Fibroblast of skin of abdomen (primary cell): ENCODE results near the gene FAM186B.

Experiments
- DNase-seq: peaks from one replicate; pipeline ENCODE4 v3.0.0-alpha.2; 2013

The FAM186B gene

DNA sequence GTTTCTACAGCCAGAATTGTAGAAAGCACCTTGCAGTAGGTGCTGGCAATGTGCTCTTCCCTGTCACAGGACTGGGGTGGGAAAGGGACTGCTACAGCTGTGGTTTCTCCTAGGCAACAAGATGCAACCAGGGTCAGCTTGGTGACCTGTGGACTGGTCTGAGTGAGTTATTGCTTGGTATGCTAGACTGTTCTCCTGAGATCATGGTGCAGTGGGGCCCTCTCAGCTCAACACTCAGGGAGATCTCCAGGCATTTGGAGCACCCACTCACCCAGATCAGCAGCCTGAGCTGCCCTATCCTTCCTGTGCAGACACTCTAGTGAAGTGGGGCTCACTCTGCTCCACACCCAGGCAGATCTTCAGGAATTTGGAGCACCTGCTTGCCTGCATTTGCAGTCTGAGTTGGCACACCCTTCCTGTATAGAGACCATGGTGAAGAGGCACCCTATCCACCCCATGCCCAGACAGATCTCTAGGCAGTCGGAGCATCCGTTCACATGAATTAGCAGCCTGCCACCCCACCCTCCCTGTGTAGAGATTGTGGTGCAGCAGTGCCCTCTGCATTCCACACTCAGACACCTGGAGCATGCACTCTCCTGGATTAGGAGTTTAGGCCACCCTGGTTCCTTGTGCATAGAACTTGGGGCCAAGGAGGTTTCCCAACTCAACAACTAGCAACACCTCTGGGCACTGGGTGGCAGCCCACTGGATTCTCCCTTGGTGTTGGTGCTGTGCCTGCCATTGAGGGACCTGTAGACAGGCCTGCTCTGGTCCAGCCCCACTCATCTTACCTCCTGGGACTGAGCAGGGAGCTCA lies 3.8 kb upstream of the FAM186B start:
- no peak for DNase-seq

- no peak for DNase-seq
These were observed 583 bp downstream of the FAM186B start for GRCh38 chr12:49604856-49605255.

DNA sequence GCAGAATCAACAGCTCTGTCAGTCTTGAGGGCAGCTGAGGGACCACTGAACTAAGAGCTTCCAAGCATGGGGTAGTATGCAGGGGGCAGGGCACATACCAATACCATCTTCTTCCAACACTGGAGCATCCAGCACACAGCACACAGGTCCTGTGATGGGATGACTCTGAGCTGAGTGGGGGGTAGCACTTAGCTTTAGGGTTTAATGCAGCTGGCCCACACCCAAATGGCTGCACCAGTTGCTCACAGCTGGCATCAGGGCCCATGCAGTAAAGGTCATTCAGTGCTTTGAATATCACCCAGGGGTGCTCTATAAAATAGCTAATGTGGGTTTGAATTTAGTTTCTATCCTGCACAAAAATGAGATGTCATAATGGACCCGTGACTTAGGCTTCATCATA lies 1.7 kb downstream of the FAM186B start:
- DNase-seq, result no peak

GRCh38 chr12:49599961-49600360 lies 5.5 kb downstream of the FAM186B start:
- DNase-seq, result no peak

GRCh38 chr12:49598527-49598926 lies 6.9 kb downstream of the FAM186B start:
- DNase-seq, result no peak

GRCh38 chr12:49588721-49589516 lies 16.5 kb downstream of the FAM186B start:
- DNase-seq, result no peak

DNA sequence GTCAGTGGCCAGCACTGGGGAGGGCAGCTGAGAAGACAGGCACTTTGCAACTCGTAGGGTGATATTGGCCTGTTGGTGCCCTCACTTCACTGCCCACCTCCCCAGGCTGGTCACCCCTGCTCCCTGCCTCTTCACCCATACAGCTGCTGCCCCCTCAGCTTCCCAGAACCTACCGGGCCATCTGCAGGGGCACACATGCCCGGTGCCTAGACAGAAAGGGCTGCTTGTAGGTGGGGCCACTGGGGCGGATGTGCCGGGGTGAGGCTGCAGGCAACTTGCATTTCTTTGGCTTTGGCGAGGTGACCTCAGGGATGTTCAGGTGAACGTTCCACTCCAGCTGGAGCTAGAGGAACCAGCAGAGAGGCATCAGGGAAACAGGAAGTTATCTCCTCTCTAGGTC lies 17.2 kb downstream of the FAM186B start:
- DNase-seq, result no peak

DNA sequence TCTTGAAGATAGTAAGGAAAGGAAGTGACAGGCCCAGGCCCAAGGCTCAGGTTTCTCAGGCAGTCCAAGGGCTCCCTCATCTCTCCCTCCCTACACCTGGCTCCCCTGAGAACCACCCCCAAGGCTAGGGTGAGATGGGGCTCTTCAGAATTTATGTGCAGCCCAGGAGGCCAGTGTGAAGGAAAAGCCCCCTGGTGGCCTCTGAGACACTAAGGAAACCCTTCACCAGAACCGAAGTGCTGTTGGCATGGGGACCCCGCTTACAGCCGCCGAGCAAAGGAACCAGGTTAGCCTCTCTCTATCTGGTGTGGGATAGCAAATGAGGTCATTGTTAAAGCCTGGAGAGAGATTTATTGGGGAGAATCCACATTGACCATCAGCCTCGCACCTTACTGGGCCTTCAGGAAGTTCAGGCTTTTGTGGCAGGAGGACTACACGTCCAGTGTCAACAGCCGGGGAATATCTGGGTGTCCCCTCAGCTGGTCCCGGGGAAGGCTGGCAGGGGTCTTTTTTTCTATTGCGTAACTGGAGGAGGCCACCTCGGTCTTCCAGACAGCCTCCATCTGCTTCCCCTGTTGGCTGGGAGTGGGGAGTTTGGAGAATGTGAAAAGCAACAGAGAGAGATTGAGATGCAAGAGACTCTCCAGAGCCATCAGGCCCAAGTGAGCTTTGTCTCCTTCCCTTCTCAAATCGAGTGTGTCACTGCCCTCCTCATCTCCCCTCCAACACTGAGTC lies 18.1 kb downstream of the FAM186B start:
- no peak for DNase-seq

DNA sequence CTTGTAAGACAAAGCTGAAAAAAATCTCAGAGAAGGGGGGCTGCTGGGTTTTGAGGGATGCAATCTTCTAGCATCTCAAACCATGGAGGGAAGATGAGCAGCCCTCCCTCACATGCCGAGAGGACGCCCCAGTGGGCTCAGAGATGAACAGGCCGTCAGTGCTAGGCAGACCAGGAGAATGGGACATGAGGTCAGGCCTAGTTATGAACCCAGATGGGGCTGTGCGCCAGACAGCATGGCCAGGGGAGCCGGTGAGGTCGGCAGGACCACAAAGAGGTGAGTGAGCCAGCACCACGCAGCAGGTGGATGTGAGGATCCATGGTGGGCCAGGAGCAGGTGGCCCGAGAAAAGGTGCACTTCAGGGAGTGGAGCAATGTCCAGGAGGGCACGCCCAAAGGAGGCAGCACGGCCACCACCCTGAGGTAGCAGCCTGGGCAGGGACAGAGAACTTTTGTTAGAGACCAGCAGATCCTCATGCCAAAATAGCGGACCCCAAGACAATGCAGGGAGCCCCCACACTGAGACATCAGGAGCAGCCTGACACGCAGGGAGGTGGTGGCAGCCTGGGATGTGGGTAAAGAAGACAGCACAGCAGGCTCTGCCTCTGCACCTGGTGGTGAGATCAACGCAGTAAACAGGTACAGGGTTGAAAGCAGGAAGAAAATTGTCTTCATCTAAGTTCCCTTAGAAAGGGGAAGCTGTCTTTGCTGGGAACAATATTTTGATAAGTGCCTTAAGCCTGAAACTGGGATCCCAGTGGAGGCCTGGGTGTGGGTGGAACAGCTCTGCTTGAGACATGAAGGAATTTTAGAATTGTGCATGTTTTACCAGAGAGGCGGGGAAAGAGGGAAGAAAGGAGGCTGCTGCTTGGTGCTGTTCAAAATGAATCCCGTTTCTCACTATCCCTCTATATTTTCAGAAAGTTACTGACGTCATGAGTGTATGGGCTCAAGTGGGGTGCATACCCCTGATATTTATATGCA lies 19.7 kb downstream of the FAM186B start:
- no peak for DNase-seq

DNA sequence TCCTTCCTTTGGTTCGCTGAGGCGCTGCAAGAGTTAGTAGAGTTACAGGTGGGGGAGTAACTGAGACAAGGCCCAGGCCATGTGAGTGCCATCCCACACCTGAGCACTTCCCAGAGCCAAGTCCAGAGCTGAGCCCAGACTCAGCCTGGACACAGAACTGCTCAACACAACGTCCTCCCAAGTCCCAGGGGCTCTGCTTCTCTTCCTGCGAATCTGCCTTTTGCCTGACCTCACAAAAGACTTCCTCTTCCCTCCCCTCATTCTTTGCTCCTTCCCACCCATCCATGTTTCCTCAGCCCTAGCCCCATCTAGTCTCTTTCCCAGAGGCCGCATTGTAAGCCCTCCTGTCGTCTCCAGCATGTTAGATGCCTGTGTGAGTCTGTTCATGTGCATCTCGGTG lies 20.8 kb downstream of the FAM186B start:
- no peak for DNase-seq

GRCh38 chr12:49583366-49584094 lies 21.9 kb downstream of the FAM186B start:
- peak; percentile 18 for DNase-seq

DNA sequence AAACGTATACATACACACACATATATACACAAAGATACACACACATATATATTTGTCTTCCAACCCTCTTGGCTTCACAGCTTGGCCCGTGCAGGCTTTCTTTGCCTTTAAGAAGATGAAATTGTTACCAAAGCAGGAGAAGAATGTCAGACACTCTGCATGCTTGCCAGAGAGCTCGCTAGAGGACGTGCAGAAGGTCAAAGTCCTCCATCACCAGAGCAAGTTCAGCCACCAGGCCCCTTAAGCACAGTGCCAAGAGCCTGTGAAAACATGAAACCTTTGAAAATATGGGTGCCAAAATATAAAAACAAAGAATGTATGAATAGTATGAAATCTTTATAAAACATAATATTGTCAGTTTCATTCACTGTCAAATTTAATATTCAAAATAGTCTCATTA lies 22.6 kb downstream of the FAM186B start:
- DNase-seq, result no peak

DNA sequence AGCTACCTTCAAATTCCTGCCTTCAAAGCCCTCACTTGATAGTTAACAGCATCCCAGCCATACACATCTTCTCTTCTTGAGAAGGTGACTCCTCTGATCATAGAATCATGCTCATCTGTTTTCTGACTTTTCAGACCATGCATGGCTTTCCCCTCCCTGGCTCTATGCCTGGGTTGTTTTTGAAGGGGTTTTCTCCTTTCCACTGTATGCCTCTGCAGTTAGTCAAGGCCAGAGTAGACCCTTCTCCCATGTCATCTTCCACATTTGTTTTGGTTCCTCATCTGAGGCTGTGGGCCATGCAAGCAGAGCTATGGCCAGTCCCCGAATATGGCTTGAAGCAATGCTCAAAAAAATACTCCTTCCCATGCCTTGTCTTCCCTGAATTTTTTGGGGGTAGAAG lies 23.2 kb downstream of the FAM186B start:
- no peak for DNase-seq

DNA sequence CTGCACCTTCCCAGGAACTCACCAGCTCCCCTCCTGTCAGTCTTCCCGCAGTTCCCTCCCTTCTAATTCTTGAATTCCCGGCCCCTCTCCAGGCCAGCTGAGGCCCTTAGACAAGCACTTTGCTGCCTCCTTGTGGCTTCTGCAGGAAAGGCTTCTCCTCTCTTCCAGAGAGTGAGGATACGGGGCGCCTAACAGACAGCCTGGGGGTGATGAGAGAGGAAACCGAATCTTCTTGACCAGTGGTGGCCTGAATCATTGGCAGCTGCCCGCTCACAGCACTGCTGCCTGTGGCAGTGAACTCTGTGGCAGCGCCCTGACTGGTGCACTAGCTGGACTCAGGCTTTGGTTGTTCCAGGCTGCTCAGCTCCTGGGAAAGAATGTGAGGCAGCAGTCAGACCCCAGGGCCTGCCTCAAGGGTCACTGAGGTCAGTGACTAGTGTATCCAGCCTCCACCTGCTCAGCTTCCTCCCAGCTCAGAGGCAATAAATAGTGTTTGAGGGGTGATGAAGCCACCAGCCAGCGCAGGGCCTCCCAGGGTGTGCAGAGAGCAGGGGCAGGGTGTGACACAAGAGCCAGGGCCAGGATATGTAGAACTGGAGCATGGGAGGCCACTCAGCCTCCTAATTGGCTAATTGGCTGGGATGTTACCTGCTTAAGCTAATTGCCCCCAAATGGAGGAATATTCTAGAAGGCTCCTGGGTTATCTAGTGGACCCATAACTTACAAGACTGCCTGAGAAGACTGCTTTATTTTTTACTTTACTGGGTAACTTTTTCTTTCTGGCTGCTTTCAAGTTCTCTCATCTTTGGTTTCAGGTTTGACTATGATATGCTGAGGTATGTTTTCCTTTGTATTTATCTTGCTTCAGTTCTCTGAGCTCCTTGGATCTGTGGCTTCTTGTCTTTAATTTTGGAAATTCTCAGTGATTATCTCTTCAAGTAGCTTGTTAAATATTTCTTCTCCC lies 24.6 kb downstream of the FAM186B start:
- peak; percentile 72 for DNase-seq

DNA sequence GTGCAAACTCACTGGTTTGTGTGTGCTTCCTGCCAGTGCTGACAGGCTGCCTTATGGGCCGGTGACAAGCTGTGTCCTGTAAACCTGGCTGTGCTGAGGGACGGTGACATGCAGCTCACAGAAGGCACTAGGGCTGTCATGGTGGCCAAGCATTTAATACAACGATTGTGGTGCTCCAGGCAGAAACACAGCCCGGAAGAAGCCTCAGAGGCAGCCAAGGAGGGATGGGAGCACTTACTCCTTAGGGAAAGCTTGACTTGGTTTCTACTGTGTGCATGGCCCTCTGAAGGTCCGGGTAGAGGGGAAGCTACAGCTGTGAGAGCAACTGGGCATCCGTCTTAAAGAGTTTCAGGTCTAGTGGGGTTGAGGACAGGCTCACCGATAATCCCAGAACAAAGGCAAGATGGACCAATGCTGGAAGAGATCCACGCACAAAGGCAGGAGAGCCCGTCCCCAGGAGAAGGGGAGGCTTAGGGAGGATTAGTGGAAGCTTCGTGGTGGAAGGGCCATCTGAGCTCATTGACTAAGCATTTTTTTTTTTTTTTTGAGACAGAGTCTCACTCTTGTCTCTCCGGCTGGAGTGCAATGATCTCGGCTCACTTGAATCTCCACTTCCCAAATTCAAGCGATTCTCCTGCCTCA lies 26.8 kb downstream of the FAM186B start:
- DNase-seq, result no peak

DNA sequence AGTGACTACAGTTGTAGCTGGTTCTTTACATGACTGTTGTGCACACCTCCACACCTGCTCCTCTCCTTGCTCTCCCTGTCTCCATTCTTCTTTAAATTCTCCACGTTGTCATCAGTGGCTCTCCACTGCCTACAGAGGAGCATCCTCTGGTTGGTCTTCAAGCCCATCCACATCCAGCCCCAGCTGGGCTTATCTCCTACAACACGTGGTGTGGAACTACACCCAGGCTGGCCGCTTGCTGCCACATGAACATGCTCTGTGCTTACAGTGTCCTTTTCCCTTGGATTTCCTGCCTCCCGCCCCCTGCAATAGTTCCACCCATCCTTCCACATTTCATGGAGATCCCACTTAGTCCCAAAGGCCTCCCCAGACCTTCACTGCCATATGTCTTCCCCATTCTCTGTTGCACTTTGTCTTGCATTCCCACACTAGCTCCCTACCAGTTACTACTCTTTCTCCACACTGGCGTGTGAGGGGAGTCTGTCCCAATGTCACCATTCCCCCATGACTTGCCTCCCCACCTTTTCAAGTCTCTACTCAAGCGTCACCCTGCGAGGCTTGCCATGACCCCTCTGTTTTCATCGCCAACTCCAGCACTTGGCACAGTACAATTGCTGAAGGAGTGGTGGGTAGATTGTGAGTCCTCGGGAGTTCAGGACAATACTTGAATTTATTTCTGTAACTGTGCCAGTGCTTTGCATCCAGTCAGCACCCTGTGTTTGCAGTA lies 27.7 kb downstream of the FAM186B start:
- no peak for DNase-seq

DNA sequence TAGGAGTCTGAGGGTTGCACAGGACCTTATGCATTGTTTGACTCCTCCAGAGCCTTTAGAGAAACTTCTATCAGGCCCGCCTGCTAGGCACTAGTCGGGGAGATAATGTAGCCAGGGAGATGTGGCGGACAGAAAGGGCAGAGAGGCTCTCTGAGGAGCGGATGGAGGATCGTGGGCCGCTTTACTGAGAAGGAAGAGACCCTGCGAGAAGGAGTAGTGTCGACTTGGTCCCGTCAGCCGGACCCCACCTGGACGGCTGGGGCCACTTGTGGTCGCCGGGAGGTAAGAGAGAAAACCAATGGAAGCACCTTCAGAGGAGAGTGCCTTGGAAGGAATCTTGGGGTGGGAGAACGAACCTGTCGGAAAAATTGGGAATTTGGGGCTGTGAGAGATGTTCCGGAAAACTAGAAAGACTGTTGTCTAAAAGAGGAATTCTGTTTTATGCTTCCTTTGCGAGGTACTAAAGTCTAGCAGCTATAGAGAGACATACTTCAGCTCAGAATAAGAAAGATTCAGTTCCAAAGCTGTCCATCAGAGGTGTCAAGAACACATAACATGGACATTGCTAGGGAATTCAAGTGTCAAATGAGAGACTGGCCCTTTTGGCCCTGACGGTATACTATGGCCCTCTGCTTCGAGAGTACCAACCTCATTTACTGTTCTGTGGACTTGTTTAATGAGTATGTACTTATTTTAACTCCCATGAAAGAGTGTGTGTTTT lies 36.8 kb downstream of the FAM186B start:
- no peak for DNase-seq
